Measurements from ENCODE around the gene ZNF462. TPM values are rescaled to one million over a fixed set of nuclear protein-coding genes. Genes with fewer than 3 reads are reported as not detected.

ZNF462 gene
- total and polyA plus RNA-seq, 2 of the 4 experiments (the other 2 are of a cell fraction): 6.1 to 18.8 TPM

- Histone ChIP-seq H4K91ac (ENCODE audit: insufficient read depth, low read depth, low read length) (no peak overlapping the region), H2BK15ac (ENCODE audit: low read depth, low read length) (no peak overlapping the region), H3K18ac (ENCODE audit: low read depth, low read length) (no peak overlapping the region; the same call in 1 of the 2 replicates), H3K79me1 (ENCODE audit: low read depth in 1 of 2, low read length in 2 of 2) (peaks cover 45 to 68% of the 10 kb centered on the region in 2 experiments), H4K20me1 (ENCODE audit: insufficient read depth, low read length) (no peaks in the 10 kb centered on the region), H3K4me3 (ENCODE audit: insufficient read depth, low read depth, low read length) (no peak overlapping the region), H2AK5ac (ENCODE audit: low read depth, low read length) (no peak overlapping the region), H3K27me3 (ENCODE audit: control insufficient read depth, insufficient read depth, low read length) (no peaks in the 10 kb centered on the region), H3K56ac (ENCODE audit: extremely low read depth, insufficient read depth, low read length) (no peak overlapping the region), H3K4ac (ENCODE audit: low read depth, low read length) (no peak overlapping the region), H2AFZ (replicated peaks; ENCODE audit: low read length, poor library complexity) (no peak overlapping the region), H3K14ac (replicated peaks; ENCODE audit: low read depth, low read length) (no peak overlapping the region), H3K4me2 (ENCODE audit: low read depth, low read length) (no peak overlapping the region), H3K27ac (ENCODE audit: insufficient read depth, low read length) (no peak overlapping the region), H2BK5ac (ENCODE audit: low read depth, low read length, poor library complexity, severe bottlenecking) (no peak overlapping the region), H2BK20ac (ENCODE audit: low read depth, low read length) (no peak overlapping the region), H3K23ac (ENCODE audit: low read depth, low read length) (no peak overlapping the region), H3K36me3 (ENCODE audit: control insufficient read depth, insufficient read depth, low read length) (no peaks in the 10 kb centered on the region), H3K9me3 (ENCODE audit: control insufficient read depth, insufficient read depth, low read length) (no peaks in the 10 kb centered on the region), H3K4me1 (ENCODE audit: control insufficient read depth, insufficient read depth, low read length) (peaks cover 14% of the 10 kb centered on the region), H4K5ac (ENCODE audit: low read depth, low read length) (no peak overlapping the region), H2BK120ac (ENCODE audit: low read depth, low read length) (no peak overlapping the region), H3K9ac (ENCODE audit: low read depth, low read length) (no peak overlapping the region), H2AK9ac (replicated peaks; ENCODE audit: low read depth, low read length, poor library complexity) (no peak overlapping the region), H3K9me1 (ENCODE audit: insufficient read depth, low read length) (peaks cover 8% of the 10 kb centered on the region), H4K8ac (ENCODE audit: low read depth in 2 of 2, low read length in 2 of 2) (no peak overlapping the region)
- no peak for TF ChIP-seq MAZ (IDR thresholded peaks at IDR 0.05; ENCODE audit: borderline replicate concordance, low read depth, low read length)
- no peak for ATAC-seq (ENCODE audit: low read depth)
- POLR2A ChIA-PET (ENCODE audit: unreplicated experiment): no interaction called here
- in situ Hi-C loops (cut with MboI; ENCODE audit: low sequenced_read_pairs): no loop called here
- no CpG with 5 or more reads among the region's 3 CpGs for WGBS, 2 experiments (ENCODE audit: extremely low coverage in 2 of 2, insufficient read length in 1 of 2)
- CTCF ChIA-PET: no interaction called here
- no peak for DNase-seq
- dilution Hi-C loops (cut with HindIII; ENCODE audit: low sequenced_read_pairs, unreplicated experiment): no loop called here
- BruUV-seq (replicated peaks): no TSS peak
- intact Hi-C loops (cut with micrococcal nuclease): no loop called here
These were observed 11.1 kb downstream of the ZNF462 start for GRCh38 chr9:106874031-106874430.
